ENCODE data around the gene NFYB. TPM values are rescaled to one million over a fixed set of nuclear protein-coding genes. Genes with fewer than 3 reads are reported as not detected.

NFYB gene
- total RNA-seq, 1 donor from 2014 or later = 19.7 TPM

DNA sequence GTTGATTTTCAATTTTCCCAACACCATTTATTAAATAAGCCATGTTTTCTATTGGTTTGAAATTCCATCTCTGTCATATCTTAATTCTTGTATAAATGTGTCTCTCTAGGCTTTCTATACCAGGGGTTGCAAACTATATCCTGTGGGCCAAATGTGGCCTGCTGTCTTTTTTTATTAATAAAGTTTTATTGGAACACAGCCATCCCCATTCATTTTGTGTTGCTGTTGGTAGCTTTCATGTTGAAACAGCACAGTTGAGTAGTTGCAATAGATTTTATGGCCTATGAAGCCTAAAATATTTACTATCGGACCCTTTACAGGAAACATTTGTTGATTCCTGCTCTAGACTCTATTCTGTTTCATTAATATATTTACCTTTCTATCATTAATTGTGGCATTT, 64.3 kb downstream of the NFYB start:
- TF ChIP-seq, protein P1, sequence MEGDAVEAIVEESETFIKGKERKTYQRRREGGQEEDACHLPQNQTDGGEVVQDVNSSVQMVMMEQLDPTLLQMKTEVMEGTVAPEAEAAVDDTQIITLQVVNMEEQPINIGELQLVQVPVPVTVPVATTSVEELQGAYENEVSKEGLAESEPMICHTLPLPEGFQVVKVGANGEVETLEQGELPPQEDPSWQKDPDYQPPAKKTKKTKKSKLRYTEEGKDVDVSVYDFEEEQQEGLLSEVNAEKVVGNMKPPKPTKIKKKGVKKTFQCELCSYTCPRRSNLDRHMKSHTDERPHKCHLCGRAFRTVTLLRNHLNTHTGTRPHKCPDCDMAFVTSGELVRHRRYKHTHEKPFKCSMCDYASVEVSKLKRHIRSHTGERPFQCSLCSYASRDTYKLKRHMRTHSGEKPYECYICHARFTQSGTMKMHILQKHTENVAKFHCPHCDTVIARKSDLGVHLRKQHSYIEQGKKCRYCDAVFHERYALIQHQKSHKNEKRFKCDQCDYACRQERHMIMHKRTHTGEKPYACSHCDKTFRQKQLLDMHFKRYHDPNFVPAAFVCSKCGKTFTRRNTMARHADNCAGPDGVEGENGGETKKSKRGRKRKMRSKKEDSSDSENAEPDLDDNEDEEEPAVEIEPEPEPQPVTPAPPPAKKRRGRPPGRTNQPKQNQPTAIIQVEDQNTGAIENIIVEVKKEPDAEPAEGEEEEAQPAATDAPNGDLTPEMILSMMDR (IDR thresholded peaks at IDR 0.05; ENCODE audit: unreplicated experiment) = no peak
- Mint-ChIP-seq H3K36me3 (ENCODE audit: low read depth, unreplicated experiment) (peaks cover 12% of the 10 kb centered on the region), H3K9me3 (ENCODE audit: unreplicated experiment) (no peaks in the 10 kb centered on the region), H3K4me1 (ENCODE audit: unreplicated experiment) (no peaks in the 10 kb centered on the region), H3K27me3 (ENCODE audit: unreplicated experiment) (no peaks in the 10 kb centered on the region), H3K4me3 (ENCODE audit: unreplicated experiment) (no peak overlapping the region), H3K27ac (ENCODE audit: unreplicated experiment) (no peak overlapping the region)
- no peak for DNase-seq (ENCODE audit: low spot score)

- Mint-ChIP-seq H3K27ac (ENCODE audit: unreplicated experiment) (no peak overlapping the region), H3K9me3 (ENCODE audit: unreplicated experiment) (no peaks in the 10 kb centered on the region), H3K27me3 (ENCODE audit: unreplicated experiment) (no peaks in the 10 kb centered on the region), H3K36me3 (ENCODE audit: low read depth, unreplicated experiment) (peaks cover 12% of the 10 kb centered on the region), H3K4me3 (ENCODE audit: unreplicated experiment) (no peak overlapping the region), H3K4me1 (ENCODE audit: unreplicated experiment) (no peaks in the 10 kb centered on the region)
- no peak for DNase-seq (ENCODE audit: low spot score)
- TF ChIP-seq, protein P1 (IDR thresholded peaks at IDR 0.05; ENCODE audit: unreplicated experiment) = no peak
Measured at GRCh38 chr12:104072099-104072498, 65.9 kb downstream of the NFYB start.

Other genes with a start within 250 kb of the NFYB start
- gene HSP90B1, start 207.8 kb downstream of the NFYB start, total RNA-seq (ENCODE audit: unreplicated experiment) = 729 TPM
- 28.6 TPM for gene TDG, start 172.3 kb downstream of the NFYB start, total RNA-seq (ENCODE audit: unreplicated experiment)
- gene GLT8D2, start 88.0 kb downstream of the NFYB start, total RNA-seq (ENCODE audit: unreplicated experiment) = 3.8 TPM
- 13.3 TPM for gene HCFC2, start 73.7 kb downstream of the NFYB start, total RNA-seq (ENCODE audit: unreplicated experiment)
- 105 TPM for gene TXNRD1, start 77.6 kb upstream of the NFYB start, total RNA-seq (ENCODE audit: unreplicated experiment)
- 2.2 TPM for gene EID3, start 165.5 kb upstream of the NFYB start, total RNA-seq (ENCODE audit: unreplicated experiment)

Data from endothelial cell (in vitro differentiated cells).